Coronary artery (tissue), 2 donors: ENCODE data around the gene NOP16.

Source experiments
- DNase-seq: peaks from one replicate; pipeline ENCODE4 v3.0.0-alpha.2; 2017; ENCODE audit warnings: low spot score
- H3K27ac ChIP-seq, 2 donors: fragments of 200-600 bp; sonication (generic); one replicate each; pipeline ENCODE4 v1.5.1; 2016 to 2019
- H3K4me3 ChIP-seq: fragments of 200-600 bp; sonication (generic); 2 replicates; pipeline ENCODE4 v1.5.1; 2016; ENCODE audit warnings: mild to moderate bottlenecking, moderate library complexity
- CTCF ChIP-seq: fragments of 200-600 bp; sonication (generic); IDR thresholded peaks from one replicate; pipeline ENCODE4 v1.5.1; 2019; ENCODE audit warnings: antibody characterized with exemption

The NOP16 gene

GRCh38 chr5:176386491-176386890 lies 1.9 kb downstream of the NOP16 start:
- no peak for DNase-seq
- no peak for TF ChIP-seq CTCF
- no peak overlapping the region for H3K4me3 ChIP-seq
- H3K27ac ChIP-seq = no peak overlapping the region

GRCh38 chr5:176384991-176385390 lies 3.4 kb downstream of the NOP16 start:
- DNase-seq = no peak
- no peak overlapping the region for H3K27ac ChIP-seq
- H3K4me3 ChIP-seq = no peak overlapping the region
- TF ChIP-seq CTCF = no peak

- no peak overlapping the region for H3K4me3 ChIP-seq
- no peak for DNase-seq
- no peak for TF ChIP-seq CTCF
Measured at GRCh38 chr5:176384366-176384930, 4.0 kb downstream of the NOP16 start.

GRCh38 chr5:176383961-176384360 lies 4.4 kb downstream of the NOP16 start:
- DNase-seq = no peak
- no peak for TF ChIP-seq CTCF
- Histone ChIP-seq H3K4me3 (no peak overlapping the region), H3K27ac (no peak overlapping the region)

More at GRCh38 chr5:176384366-176384930, 4.0 kb downstream of the NOP16 start:
- H3K27ac ChIP-seq = no peak overlapping the region

- DNase-seq = no peak
- Histone ChIP-seq H3K27ac (no peak overlapping the region), H3K4me3 (no peak overlapping the region)
- no peak for TF ChIP-seq CTCF
Measured at GRCh38 chr5:176383248-176383905, 5.0 kb downstream of the NOP16 start.

- H3K27ac ChIP-seq = peak overlapping the region; percentile 70 to 78
- no peak for TF ChIP-seq CTCF
- no peak overlapping the region for H3K4me3 ChIP-seq
- DNase-seq = no peak
Measured at GRCh38 chr5:176382721-176383120, 5.7 kb downstream of the NOP16 start.

GRCh38 chr5:176381979-176382378 lies 6.4 kb downstream of the NOP16 start:
- peak overlapping the region; percentile 70 to 78 for H3K27ac ChIP-seq
- no peak for TF ChIP-seq CTCF
- no peak for DNase-seq
- no peak overlapping the region for H3K4me3 ChIP-seq
